HG03565 (cell line): Measurements from ENCODE around the gene CCBE1.

Experiments
- ATAC-seq: cut with Tn5 transposase; IDR thresholded peaks from one replicate; pipeline ENCODE4 v1.9.1; 2021; ENCODE audit warnings: mild to moderate bottlenecking, moderate library complexity; ENCODE audit not compliant: unreplicated experiment

Gene CCBE1

GRCh38 chr18:59576541-59577385 is 120.5 kb downstream of the CCBE1 start:
- ATAC-seq, result no peak

- no peak for ATAC-seq
Measured at GRCh38 chr18:59575995-59576394, 121.2 kb downstream of the CCBE1 start.

DNA sequence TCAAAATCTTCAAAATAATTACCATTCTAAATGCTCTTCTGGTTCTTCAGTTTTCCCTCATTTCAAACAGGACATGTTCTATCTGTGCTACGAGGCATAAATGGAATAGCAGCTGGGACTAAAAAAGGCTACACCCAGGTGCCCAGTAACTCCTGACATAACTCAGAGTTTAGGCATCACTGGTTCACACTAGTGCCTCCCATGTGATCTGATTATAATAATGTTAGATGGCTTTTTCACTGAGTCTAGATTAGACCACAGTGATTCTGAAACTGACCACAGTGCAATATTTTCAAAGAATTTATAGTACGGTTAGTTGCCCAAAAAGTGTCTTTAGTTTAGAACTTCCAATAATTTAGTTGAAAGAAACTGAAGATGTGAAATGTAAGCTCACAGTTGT is 123.3 kb downstream of the CCBE1 start:
- ATAC-seq, result no peak

GRCh38 chr18:59571902-59572301 is 125.3 kb downstream of the CCBE1 start:
- ATAC-seq, result no peak

DNA sequence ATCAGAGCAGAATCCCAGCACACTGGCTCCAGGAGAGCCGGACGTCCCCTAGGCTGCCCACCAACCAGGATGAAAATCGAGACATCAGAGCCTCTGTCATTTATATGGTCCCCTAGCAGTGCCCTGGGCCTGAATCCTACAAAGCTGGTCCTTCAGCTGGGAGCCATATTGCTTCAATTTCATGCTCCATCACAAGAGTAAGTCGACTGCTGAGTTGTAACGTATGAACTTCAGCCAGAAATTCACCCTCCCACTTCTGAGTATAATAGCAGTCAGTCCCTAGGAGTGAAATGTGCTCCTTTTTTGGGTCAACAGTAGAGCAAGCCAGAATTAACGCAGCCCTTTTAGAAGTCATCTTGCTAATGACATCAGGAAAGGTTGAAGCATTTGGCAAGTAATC is 126.4 kb downstream of the CCBE1 start:
- ATAC-seq, result no peak

DNA sequence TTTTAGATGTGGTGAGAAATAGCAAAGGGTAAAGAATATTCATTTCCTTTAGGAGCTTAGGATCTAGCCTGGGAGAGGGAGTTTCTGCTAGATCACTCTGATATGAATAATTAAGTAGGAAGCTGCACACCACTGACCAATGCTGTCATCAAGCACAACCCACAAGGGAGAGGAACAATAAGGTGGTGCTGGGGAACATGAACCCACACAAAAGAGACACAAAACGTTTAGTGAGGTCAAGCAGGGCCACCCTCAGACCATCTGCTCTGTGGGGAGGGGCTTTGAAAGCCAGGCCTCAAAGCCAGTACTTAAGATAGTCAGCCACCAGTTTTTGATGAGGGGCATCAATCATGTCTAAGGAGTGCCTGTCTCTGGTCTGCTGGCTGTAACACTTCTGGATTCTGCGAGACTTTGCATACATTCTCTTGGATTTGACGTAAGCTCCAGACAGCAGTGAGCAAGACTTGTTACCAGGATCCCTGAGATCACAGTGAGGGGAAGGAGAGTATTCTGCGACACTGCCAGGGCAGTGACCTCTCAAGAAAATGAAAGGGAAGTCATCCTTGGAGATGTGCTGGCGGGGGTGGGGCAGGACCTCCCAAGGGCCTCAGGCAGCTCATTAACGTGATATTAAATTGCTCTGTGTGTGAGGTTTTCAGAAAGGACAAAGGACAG is 127.0 kb downstream of the CCBE1 start:
- no peak for ATAC-seq

- no peak for ATAC-seq
Measured at GRCh38 chr18:59569390-59569791, 127.8 kb downstream of the CCBE1 start.

- ATAC-seq, result no peak
Measured at GRCh38 chr18:59567431-59567830, 129.8 kb downstream of the CCBE1 start.

GRCh38 chr18:59566533-59566971 is 130.7 kb downstream of the CCBE1 start:
- no peak for ATAC-seq

DNA sequence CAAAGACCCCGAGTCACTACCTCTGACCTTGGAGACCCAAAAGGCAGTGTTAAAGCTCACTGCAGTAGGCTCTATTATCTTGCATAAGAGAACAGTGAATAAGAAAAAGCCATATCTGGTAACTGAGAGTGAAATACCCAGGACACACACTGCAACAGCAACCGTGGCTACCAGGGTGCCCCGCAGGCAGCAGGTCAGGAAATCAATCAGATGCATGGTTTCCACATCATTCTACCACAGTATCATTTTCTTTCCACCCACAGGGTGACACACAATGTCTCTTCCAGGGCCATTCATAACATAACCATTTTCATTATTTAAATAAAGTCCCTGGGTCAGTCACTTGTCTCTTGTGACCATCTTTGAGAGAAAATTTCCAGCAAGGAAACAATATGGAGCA is 131.3 kb downstream of the CCBE1 start:
- no peak for ATAC-seq

DNA sequence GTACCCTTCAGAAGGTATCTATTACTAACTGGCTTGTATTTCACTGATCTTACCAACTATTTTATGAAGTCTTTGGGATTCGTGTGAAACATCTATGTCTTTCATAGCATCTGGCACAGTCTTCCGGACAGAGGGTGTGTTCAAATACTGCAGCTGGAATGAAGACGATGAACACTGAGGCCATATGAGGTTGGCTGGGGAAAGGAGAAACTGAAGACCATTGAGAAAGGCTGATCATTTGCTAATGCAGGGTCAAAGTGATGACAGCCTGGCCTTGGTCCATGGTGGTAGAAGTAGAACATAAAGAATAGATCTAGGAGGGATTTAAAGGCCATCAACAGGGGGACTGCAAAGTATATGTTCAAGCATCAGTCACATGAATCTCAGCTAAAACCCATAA is 132.7 kb downstream of the CCBE1 start:
- no peak for ATAC-seq

- ATAC-seq, result no peak
Measured at GRCh38 chr18:59563176-59563785, 133.9 kb downstream of the CCBE1 start.

DNA sequence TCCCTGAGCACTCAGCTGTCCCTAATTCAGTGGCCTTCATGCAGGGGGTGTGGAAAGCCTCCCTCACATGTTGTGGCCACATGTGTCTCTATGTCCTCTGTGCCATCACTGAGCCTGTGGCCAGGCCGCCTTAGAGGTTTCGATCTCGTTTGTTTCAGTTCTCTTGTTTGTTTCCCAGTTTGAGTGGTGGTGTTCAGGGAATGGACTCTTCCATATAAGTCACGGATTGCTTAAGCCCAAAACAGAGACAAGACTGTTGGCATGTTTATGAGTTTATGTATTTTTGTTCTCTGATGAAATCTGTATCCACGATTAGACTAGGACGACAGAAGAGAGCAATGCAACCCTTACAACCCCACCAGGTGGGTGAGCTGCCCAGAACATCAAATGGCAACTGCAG is 134.5 kb downstream of the CCBE1 start:
- no peak for ATAC-seq

GRCh38 chr18:59561612-59562011 is 135.6 kb downstream of the CCBE1 start:
- no peak for ATAC-seq

- no peak for ATAC-seq
Measured at GRCh38 chr18:59560556-59560955, 136.7 kb downstream of the CCBE1 start.

- ATAC-seq, result no peak
Measured at GRCh38 chr18:59559528-59559927, 137.7 kb downstream of the CCBE1 start.

GRCh38 chr18:59555995-59556659 is 141.1 kb downstream of the CCBE1 start:
- ATAC-seq, result no peak

GRCh38 chr18:59554796-59555335 is 142.4 kb downstream of the CCBE1 start:
- ATAC-seq, result no peak

DNA sequence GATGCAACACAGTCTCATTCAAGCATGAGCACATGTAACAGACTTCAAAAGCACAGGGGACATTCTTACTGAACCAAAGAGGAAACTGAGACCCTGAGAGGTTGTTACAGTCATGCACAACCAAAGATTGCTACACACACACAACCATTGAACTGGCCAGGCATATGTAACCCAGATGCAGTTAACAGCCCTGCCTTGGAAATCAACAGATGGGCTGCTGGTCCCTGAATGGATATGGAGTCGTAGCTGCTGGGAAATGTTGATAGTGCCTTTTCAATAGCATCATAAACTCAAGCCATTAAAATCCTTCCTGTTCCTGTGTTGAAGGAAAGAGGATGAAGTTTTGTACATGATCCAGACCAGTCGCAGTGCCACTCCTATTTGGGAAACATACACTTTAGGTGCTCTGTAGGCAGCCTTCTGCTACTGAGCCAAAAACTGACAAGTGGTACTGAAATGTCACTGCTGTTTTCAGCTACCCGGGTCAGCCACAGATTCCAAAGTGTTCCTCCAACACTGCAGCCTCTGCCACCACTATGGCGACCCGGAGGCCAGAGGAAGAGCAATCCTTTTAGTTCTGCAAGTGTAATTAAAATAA is 143.9 kb downstream of the CCBE1 start:
- no peak for ATAC-seq

- no peak for ATAC-seq
Measured at GRCh38 chr18:59551902-59552635, 145.2 kb downstream of the CCBE1 start.
